ENCODE results near the gene RETSAT.

RETSAT gene

GRCh38 chr2:85308896-85309555 lies 45.3 kb downstream of the RETSAT start:
- no peak for DNase-seq (ENCODE audit: low read depth, low spot score)

DNA sequence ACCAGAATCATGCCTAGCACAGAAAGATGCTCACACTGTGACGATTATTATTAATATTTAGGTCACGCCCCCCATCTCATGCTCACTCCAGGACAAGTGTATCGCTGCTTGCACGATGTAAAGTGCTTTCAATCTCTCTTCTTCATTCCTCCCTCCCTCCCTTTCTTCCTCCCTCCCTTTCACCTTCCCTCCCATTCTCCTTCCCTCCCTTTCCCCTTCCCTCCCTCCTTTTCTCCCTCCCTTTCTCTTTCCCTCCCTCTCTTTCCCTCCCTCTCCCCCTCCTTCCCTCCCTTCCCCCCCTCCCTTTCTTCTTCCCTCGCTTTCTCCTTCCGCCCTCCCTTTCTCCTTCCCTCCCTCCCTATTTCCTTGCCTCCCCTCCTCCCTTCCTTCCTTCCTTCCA lies 46.1 kb downstream of the RETSAT start:
- no peak for DNase-seq (ENCODE audit: low read depth, low spot score)

- DNase-seq (ENCODE audit: low read depth, low spot score), result no peak
Observed at GRCh38 chr2:85307527-85307897, 46.8 kb downstream of the RETSAT start.

GRCh38 chr2:85303780-85304531 lies 50.4 kb downstream of the RETSAT start:
- no peak for DNase-seq (ENCODE audit: low read depth, low spot score)

DNA sequence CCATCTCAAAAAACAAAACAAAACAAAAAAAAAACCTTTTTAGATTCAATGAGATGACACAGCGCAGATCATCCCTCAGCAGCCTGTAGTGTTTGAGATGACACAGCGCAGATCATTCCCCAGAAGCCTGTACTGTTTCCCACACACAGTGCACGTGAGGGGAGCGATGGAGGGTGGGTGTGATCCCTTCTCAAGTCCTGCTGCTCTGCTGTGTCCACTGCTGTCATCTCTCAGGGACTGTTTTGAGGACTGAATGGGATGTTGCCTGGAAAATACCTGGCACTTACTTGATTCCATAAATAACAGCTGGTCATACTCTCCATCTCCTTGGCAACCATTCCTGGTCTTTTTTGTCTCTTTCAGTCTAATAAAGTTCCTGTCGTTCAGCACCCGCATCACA lies 52.2 kb downstream of the RETSAT start:
- no peak for DNase-seq (ENCODE audit: low read depth, low spot score)

Measured in smooth muscle cell of the brain vasculature (primary cell).